GM18505 (cell line): ENCODE measurements around the gene B3GALT2.
"Not testable (repeated sequence)": the region's sequence is repeated elsewhere in the genome, so short reads cannot be mapped to it uniquely, and the experiment has no call there.

ENCODE experiments used
- ATAC-seq: cut with Tn5 transposase; IDR thresholded peaks from one replicate; pipeline ENCODE4 v1.9.1; 2021; ENCODE audit not compliant: unreplicated experiment
- POLR2A ChIP-seq: IDR thresholded peaks from 4 replicates; pipeline ENCODE4 v1.6.1; 2011; ENCODE audit warnings: borderline replicate concordance; ENCODE audit not compliant: insufficient read depth, insufficient read length; ENCODE audit errors: extremely low read depth

B3GALT2 gene

GRCh38 chr1:193185901-193186731, at the start of gene B3GALT2:
TSS of gene B3GALT2 (minus strand) at chr1:193186613. CDS start at chr1:193181562, 5,051 bp downstream.
- ATAC-seq, result no peak
- TF ChIP-seq POLR2A, result no peak

- ATAC-seq, result no peak
- TF ChIP-seq POLR2A, result no peak
These were observed 48.1 kb upstream of the B3GALT2 start for GRCh38 chr1:193234530-193234929.

GRCh38 chr1:193231146-193231545, 44.7 kb upstream of the B3GALT2 start:
- ATAC-seq, result not testable (repeated sequence)

- no peak for TF ChIP-seq POLR2A
- no peak for ATAC-seq
These were observed 42.7 kb upstream of the B3GALT2 start for GRCh38 chr1:193229136-193229535.

- no peak for TF ChIP-seq POLR2A
- no peak for ATAC-seq
These were observed 35.7 kb upstream of the B3GALT2 start for GRCh38 chr1:193222056-193222615.

GRCh38 chr1:193221651-193222050, 35.2 kb upstream of the B3GALT2 start:
- no peak for TF ChIP-seq POLR2A
- ATAC-seq, result no peak

- no peak for ATAC-seq
These were observed 33.0 kb upstream of the B3GALT2 start for GRCh38 chr1:193219391-193219790.

GRCh38 chr1:193216920-193217319, 30.5 kb upstream of the B3GALT2 start:
- no peak for ATAC-seq
- TF ChIP-seq POLR2A, result no peak

More at GRCh38 chr1:193219391-193219790, 33.0 kb upstream of the B3GALT2 start:
- no peak for TF ChIP-seq POLR2A

- no peak for ATAC-seq
- TF ChIP-seq POLR2A, result no peak
These were observed 27.6 kb upstream of the B3GALT2 start for GRCh38 chr1:193213998-193214397.

- TF ChIP-seq POLR2A, result no peak
- no peak for ATAC-seq
These were observed 26.2 kb upstream of the B3GALT2 start for GRCh38 chr1:193212637-193213036.

- TF ChIP-seq POLR2A, result no peak
- ATAC-seq, result peak; percentile 76
These were observed 25.1 kb upstream of the B3GALT2 start for GRCh38 chr1:193211539-193211938.

- no peak for ATAC-seq
- TF ChIP-seq POLR2A, result no peak
These were observed 24.6 kb upstream of the B3GALT2 start for GRCh38 chr1:193210996-193211395.

GRCh38 chr1:193201021-193201420, 14.6 kb upstream of the B3GALT2 start:
- no peak for ATAC-seq
- no peak for TF ChIP-seq POLR2A

GRCh38 chr1:193199940-193200339, 13.5 kb upstream of the B3GALT2 start:
- no peak for ATAC-seq
- TF ChIP-seq POLR2A, result no peak

GRCh38 chr1:193192586-193192985, 6.2 kb upstream of the B3GALT2 start:
- no peak for TF ChIP-seq POLR2A
- no peak for ATAC-seq

- TF ChIP-seq POLR2A, result no peak
- no peak for ATAC-seq
These were observed 3.8 kb upstream of the B3GALT2 start for GRCh38 chr1:193190096-193190744.
